NB4 (cell line): ENCODE measurements around the gene LOXL3.

ENCODE experiments used
- DNase-seq: peaks from one replicate; pipeline ENCODE4 v3.0.0; 2010; ENCODE audit warnings: low read depth
- H3K4me3 ChIP-seq: one replicate; pipeline ENCODE4 v1.5.1; 2011; ENCODE audit warnings: mild to moderate bottlenecking, low read depth, low read length, moderate library complexity
- CTCF ChIP-seq: IDR thresholded peaks from one replicate; pipeline ENCODE4 v1.5.1; 2012; ENCODE audit warnings: low read depth, low read length
- MAX ChIP-seq: IDR thresholded peaks from 2 replicates; pipeline ENCODE4 v1.6.1; 2011; ENCODE audit warnings: low read depth, low read length
- MYC ChIP-seq: IDR thresholded peaks from 2 replicates; pipeline ENCODE4 v1.6.1; 2011; ENCODE audit warnings: low read depth, low read length
- POLR2A ChIP-seq: IDR thresholded peaks from 2 replicates; pipeline ENCODE4 v1.6.1; 2011; ENCODE audit warnings: mild to moderate bottlenecking; ENCODE audit not compliant: insufficient read length; ENCODE audit errors: extremely low read depth

Gene LOXL3

GRCh38 chr2:74529357-74530238 lies 24.1 kb downstream of the LOXL3 start, which contains the start of the genes AUP1 and HTRA2:
AUP1 (minus strand) TSS chr2:74529706; CDS start chr2:74529629, 77 bp downstream.
HTRA2 (plus strand) TSS chr2:74529933; CDS start chr2:74530007, 74 bp downstream.
- TF ChIP-seq POLR2A (peak; percentile 83), CTCF (no peak), MAX (peak; percentile 34; the same call in 1 of the 2 replicates), MYC (peak; percentile 87)
- DNase-seq = peak; percentile 100
- H3K4me3 ChIP-seq = peak within 1 kb of the TSS; percentile 99

GRCh38 chr2:74528600-74529356 lies 25.0 kb downstream of the LOXL3 start:
- DNase-seq = no peak
- H3K4me3 ChIP-seq = peak overlapping the region; percentile 99
- peak; percentile 55; the same call in 1 of the 2 replicates for TF ChIP-seq MAX
- no peak for TF ChIP-seq CTCF
- TF ChIP-seq POLR2A = no peak

GRCh38 chr2:74527741-74528140 lies 26.0 kb downstream of the LOXL3 start:
- no peak for DNase-seq
- H3K4me3 ChIP-seq = peak overlapping the region; percentile 99
- TF ChIP-seq MYC (no peak), MAX (no peak), POLR2A (no peak), CTCF (no peak)

GRCh38 chr2:74526649-74527230 lies 27.0 kb downstream of the LOXL3 start:
- DNase-seq = no peak
- no peak overlapping the region for H3K4me3 ChIP-seq
- TF ChIP-seq MAX (no peak), MYC (no peak)

GRCh38 chr2:74525717-74526648 lies 27.8 kb downstream of the LOXL3 start, which contains the start of gene DQX1:
DQX1 (minus strand) TSS chr2:74526231; CDS start chr2:74525729, 502 bp downstream.
- TF ChIP-seq MYC (peak; percentile 28; the same call in 1 of the 2 replicates), POLR2A (no peak), MAX (peak; percentile 56), CTCF (no peak)
- DNase-seq = peak; percentile 82
- H3K4me3 ChIP-seq = no peak within 1 kb of the TSS
